Posterior cingulate gyrus (tissue), 11 donors: Measurements from ENCODE around the gene RPN1.
"Not testable (repeated sequence)": the region's sequence is repeated elsewhere in the genome, so short reads cannot be mapped to it uniquely, and the experiment has no call there.

Experiments used
- DNase-seq, 10 donors: peaks; one replicate each; pipeline versions ENCODE4 v3.0.0 to v3.0.0-alpha.2; 2020 to 2021; ENCODE audit warnings: mixed read lengths in 3 of 10
- intact Hi-C: fragments of 100-400 bp; cut with DNase I; formaldehyde crosslinking; loops from one replicate; pipeline ENCODE4 v1.15.1; 2023

Gene RPN1

GRCh38 chr3:128650096-128651050 is at the start of gene RPN1:
RPN1 (minus strand) TSS chr3:128650818; CDS start chr3:128650800, 18 bp downstream.
- DNase-seq: peak; percentile 91 to 99 (median 95)
- intact Hi-C loops: loop anchor here (1.0 to 2.0 kb wide), 2 partner anchors 30 to 33 kb away; no protein-coding TSS in a partner anchor

- intact Hi-C loops: no loop called here
- DNase-seq: peak in 9 of 10 donors; percentile 30 to 92 (median 50)
Measured at GRCh38 chr3:128698211-128699047, 47.8 kb upstream of the RPN1 start.

GRCh38 chr3:128697341-128697740 is 46.7 kb upstream of the RPN1 start:
- DNase-seq: no peak
- intact Hi-C loops: no loop called here

GRCh38 chr3:128693696-128694095 is 43.1 kb upstream of the RPN1 start:
- intact Hi-C loops: no loop called here
- DNase-seq: no peak

- intact Hi-C loops: no loop called here
- no peak for DNase-seq
Measured at GRCh38 chr3:128689060-128689459, 38.4 kb upstream of the RPN1 start.

GRCh38 chr3:128686465-128686864 is 35.8 kb upstream of the RPN1 start:
- intact Hi-C loops: no loop called here
- DNase-seq: no peak

- DNase-seq: peak in 1 of 10 donors; percentile 76
- intact Hi-C loops: loop anchor here (5.0 kb wide), 4 partner anchors 42 to 177 kb away; partner anchors contain the start of gene RAB7A
Measured at GRCh38 chr3:128684986-128685726, 34.5 kb upstream of the RPN1 start.

- DNase-seq: peak in 1 of 10 donors; percentile 21
- intact Hi-C loops: loop anchor here (5.0 kb wide), 4 partner anchors 43 to 178 kb away; partner anchors contain the start of gene RAB7A
Measured at GRCh38 chr3:128683957-128684356, 33.3 kb upstream of the RPN1 start.

GRCh38 chr3:128681369-128681829 is 30.8 kb upstream of the RPN1 start:
- DNase-seq: peak in 1 of 10 donors; percentile 3
- intact Hi-C loops: loop anchor here (2.0 to 5.0 kb wide), 6 partner anchors 31 to 181 kb away; partner anchors contain the start of genes RAB7A and RPN1

GRCh38 chr3:128680603-128681368 is 30.2 kb upstream of the RPN1 start:
- DNase-seq: peak; percentile 97 to 100 (median 98)
- intact Hi-C loops: loop anchor here (1.0 to 5.0 kb wide), 7 partner anchors 30 to 199 kb away; partner anchors contain the start of genes ACAD9, RAB7A and RPN1

GRCh38 chr3:128679338-128679737 is 28.7 kb upstream of the RPN1 start:
- DNase-seq: peak in 1 of 10 donors; percentile 2
- intact Hi-C loops: no loop called here

GRCh38 chr3:128675802-128676201 is 25.2 kb upstream of the RPN1 start:
- intact Hi-C loops: not testable (repeated sequence)

GRCh38 chr3:128674161-128674784 is 23.7 kb upstream of the RPN1 start:
- intact Hi-C loops: no loop called here

More at GRCh38 chr3:128675802-128676201, 25.2 kb upstream of the RPN1 start:
- not testable (repeated sequence) for DNase-seq

GRCh38 chr3:128667641-128668040 is 17.0 kb upstream of the RPN1 start:
- intact Hi-C loops: no loop called here
- DNase-seq: no peak

More at GRCh38 chr3:128674161-128674784, 23.7 kb upstream of the RPN1 start:
- DNase-seq: peak in 1 of 10 donors; percentile 35

- DNase-seq: no peak
Measured at GRCh38 chr3:128665362-128666021, 14.9 kb upstream of the RPN1 start.

GRCh38 chr3:128663151-128663550 is 12.5 kb upstream of the RPN1 start:
- DNase-seq: no peak
- intact Hi-C loops: no loop called here

More at GRCh38 chr3:128665362-128666021, 14.9 kb upstream of the RPN1 start:
- intact Hi-C loops: no loop called here

GRCh38 chr3:128655531-128655930 is 4.9 kb upstream of the RPN1 start:
- intact Hi-C loops: no loop called here
- DNase-seq: no peak
